Skin of body (tissue), 2 donors: Measurements from ENCODE around the gene PIK3C2A. TPM values are rescaled to one million over a fixed set of nuclear protein-coding genes. Genes with fewer than 3 reads are reported as not detected.
"Not testable (repeated sequence)": the region's sequence is repeated elsewhere in the genome, so short reads cannot be mapped to it uniquely, and the experiment has no call there.

ENCODE experiments used
- DNase-seq: peaks from one replicate; lab custom pipeline; 2025; lab: John Stamatoyannopoulos, UW
- total RNA-seq: library from RNA; depleted of rRNA; stranded (reverse); fragments of >200 nt; gene quantifications from one replicate; pipeline ENCODE4 v1.2.3, GENCODE V29; 2014

The PIK3C2A gene, protein sequence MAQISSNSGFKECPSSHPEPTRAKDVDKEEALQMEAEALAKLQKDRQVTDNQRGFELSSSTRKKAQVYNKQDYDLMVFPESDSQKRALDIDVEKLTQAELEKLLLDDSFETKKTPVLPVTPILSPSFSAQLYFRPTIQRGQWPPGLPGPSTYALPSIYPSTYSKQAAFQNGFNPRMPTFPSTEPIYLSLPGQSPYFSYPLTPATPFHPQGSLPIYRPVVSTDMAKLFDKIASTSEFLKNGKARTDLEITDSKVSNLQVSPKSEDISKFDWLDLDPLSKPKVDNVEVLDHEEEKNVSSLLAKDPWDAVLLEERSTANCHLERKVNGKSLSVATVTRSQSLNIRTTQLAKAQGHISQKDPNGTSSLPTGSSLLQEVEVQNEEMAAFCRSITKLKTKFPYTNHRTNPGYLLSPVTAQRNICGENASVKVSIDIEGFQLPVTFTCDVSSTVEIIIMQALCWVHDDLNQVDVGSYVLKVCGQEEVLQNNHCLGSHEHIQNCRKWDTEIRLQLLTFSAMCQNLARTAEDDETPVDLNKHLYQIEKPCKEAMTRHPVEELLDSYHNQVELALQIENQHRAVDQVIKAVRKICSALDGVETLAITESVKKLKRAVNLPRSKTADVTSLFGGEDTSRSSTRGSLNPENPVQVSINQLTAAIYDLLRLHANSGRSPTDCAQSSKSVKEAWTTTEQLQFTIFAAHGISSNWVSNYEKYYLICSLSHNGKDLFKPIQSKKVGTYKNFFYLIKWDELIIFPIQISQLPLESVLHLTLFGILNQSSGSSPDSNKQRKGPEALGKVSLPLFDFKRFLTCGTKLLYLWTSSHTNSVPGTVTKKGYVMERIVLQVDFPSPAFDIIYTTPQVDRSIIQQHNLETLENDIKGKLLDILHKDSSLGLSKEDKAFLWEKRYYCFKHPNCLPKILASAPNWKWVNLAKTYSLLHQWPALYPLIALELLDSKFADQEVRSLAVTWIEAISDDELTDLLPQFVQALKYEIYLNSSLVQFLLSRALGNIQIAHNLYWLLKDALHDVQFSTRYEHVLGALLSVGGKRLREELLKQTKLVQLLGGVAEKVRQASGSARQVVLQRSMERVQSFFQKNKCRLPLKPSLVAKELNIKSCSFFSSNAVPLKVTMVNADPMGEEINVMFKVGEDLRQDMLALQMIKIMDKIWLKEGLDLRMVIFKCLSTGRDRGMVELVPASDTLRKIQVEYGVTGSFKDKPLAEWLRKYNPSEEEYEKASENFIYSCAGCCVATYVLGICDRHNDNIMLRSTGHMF (N-terminal part only)
- 43.0 TPM for total RNA-seq

DNA sequence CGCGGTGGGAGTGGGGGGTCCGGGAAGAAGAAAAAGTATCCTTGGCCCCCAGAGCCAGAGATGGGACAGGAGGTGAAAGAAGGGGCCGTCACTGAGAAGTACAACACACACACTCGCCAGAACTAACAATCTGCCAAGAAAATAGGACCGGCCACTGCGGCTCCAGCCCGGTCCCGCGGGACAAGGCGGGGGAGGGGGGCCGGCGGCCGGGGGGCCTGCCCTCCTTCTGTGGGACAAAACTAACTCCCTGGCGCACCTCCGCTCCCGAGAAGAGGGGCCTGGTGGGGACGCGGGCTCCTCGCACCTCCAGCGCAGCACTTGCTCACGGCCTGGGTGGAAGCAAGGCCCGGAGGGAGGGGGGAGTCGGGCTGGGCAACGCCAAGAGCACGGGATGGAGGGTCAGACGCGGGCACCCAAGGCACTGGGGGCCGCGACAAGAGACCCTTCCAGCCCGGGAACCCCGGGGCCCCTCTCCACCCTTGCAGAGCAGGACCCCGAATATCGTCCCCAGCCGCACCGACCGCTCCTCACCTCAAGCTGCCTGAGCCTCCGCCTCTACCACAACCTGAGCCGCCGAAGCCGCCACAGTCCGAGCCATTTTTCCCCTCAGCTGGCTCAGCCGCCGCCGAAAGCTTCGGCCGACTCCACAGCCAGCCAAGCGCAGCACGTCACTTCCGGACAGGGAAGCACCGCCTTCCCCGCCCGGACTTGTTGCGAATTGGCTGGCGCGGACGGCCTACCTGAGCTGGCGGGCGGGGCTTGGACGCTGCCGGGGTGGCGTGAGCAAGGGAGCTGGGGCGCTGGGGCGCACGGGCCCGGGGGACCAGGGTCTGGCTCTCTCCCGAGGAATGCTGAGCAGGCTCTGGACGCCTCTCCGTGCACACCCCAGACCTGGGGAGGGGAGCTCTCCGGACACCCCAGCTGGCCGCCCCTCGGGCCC, at the start of gene PIK3C2A:
Gene PIK3C2A (minus strand): TSS at position 670 of the 940 bp plus-strand sequence. CDS start 38,245 bp downstream, outside the sequence.
- DNase-seq = peak; percentile 86

DNA sequence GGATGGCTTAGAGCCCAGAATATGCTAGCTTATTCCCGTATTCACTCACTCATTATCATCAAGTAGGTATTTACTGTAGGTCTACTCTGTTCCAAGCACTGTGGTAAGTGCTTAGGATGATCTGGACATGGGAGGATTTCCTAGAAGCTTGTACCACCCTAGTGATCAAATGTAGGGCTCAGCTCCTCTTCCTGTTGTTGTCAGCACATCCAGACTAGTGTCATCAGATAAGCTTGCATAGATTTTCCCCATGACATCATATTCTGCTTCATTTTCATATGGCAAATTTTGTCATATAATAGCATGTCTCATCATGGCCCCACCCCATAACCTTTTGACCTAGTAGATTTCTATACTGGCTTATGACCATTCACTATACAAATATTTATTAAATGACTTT, 49.4 kb upstream of the PIK3C2A start:
- no peak for DNase-seq

DNA sequence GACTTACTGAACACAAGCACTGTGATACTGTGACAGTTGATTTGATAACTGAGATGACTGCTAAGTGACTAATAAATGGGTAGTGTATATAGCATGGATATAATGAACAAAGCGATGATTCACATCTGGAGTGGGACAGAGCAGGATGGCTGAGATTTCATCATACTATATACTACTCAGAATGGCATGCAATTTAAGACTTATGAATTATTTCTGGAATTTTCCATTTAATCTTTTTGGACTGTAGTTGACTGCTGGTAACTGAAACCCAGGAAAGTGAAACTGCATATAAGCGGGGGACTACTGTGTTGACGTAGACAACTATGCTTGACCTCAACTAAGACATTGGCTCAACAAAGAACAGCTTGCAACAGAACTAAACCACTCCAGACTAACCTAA, 48.7 kb upstream of the PIK3C2A start:
- DNase-seq = peak; percentile 61

DNA sequence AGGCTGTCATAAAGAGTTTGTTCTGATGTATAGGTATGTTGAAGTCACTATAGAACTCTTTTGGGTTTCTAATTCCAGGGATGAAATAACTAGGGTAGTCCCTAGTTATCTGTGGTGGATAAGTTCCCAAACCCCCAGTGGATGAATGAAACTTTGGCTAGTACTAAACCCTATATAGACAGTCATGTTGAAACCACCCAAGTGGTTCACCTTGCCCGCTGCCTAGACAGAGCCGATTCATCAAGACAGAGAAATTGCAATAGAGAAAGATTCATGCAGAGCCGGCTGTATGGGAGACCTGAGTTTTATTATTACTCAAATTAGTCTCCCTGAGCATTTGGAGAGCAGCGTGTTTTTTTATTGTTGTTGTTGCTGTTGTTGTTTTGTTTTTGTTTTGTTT, 44.9 kb upstream of the PIK3C2A start:
- DNase-seq = no peak

DNA sequence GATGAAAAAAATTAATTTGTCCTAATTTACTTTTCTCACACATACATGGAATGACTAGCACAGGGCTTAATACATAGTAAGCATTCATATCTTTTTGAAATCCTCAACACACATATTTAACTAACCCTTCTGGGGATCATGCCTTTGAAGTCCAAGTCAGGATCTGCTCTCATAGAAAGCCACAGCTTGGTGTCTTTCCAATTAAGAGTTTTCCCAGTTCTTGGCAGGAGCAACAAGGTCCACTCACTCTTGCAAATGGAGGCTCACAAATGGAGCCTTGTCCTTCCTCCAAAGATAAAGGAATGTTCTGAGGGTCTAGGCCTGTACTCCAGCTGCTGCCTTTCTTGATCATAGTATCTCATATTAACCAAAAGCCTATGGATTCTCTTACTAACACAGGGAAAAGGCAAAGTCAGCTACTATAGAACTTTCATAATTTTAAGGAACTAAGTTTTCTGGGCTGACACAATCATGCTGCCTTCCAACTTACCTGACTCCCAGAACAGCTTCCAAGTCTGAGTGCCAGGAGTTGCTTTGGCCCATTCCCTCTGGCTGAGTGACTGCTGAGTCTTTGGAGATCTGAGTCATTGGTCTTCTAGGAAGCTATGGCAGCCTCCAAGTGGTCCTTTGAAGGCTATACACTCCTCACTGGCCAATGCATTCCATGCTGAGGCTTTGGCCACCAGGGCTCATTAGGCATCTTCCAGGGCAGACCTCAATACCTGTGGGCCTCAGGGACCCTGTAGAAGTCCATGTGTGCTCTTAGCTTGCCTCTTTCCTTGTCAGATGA, 43.0 kb upstream of the PIK3C2A start:
- no peak for DNase-seq

DNA sequence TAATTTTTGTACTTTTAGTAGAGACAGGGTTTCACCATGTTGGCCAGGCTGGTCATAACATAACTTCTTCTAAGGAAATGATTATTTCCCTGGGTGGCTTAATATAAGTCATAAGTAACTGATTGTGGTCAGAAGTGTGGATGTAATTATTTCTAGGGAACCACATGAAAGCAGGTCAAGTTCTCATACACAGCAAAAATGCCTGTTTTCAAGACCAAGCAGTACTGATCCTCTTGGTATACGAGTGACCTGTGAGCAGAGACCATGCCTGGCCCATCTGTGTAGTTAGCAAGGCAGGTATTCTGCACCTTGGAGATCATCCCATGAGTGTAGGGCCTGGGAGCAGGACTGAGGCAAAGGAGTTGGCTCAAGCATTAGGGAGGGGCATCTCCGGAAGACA, 36.3 kb upstream of the PIK3C2A start:
- no peak for DNase-seq

DNA sequence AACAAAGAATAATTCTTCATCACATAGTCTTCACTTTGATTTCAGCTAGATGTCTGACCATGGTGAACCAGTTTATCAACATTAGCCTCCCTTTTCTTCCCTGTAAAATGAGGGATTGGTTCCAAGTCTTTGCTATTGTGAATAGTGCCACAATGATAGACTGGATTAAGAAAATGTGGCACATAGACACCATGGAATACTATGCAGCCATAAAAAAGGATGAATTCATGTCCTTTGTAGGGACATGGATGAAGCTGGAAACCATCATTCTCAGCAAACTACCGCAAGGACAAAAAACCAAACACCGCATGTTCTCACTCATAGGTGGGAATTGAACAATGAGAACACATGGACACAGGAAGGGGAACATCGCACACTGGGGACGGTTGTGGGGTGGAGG, 35.2 kb upstream of the PIK3C2A start:
- DNase-seq = not testable (repeated sequence)

DNA sequence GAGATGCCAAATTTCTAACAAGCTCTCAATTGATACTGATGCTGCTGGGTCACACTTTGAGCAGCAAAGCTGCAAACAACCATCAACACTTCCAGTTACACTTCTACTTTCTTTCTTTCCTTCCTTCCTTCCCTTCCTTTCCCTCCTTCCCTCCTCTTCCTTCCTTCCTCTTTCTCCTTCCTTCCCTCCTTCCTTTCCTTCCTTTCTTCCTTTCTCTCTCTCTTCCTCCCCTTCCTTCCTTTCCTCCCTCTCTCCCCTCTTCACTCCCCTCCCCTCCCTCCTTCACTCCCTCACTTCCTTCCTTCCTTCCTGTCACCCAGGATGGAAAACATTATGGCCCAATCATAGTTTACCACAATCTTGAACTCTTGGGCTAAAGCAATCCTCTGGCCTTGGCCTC, 33.0 kb upstream of the PIK3C2A start:
- DNase-seq = no peak

DNA sequence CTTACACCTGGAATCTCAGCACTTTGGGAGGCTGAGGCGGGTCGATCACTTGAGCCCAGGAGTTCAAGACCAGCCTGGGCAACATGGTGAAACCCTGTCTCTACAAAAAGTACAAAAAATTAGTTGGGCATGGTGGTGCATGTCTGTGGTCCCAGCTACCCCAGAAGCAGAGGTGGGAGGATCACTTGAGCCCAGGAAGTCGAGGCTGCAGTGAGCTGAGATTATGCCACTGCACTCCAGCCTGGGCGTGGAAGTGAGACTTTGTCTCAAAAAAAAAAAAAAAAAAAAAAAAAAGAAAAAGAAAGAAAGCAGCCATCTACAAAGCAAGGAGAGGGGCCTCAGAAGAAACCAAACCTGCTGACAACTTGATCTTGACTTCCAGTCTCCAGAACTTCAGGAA, 32.1 kb upstream of the PIK3C2A start:
- DNase-seq = not testable (repeated sequence)

DNA sequence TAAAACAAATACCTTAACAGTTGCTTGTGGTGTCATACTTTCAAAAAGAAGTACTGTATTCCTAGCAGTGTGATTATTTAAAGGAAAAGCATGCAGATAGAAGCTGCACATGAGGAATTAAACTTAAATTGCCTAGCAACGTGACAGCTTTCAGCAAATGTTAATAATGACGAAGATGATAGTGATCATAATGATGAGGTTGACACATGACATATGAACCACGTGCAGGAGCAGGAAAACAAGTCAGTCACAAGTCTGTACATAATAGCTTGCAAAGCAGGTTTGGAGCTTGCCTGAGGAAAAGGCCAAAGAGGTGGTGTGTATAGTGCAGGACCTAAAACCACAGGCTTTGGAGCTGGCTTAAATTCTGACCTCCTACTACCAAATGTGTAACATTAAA, 30.6 kb upstream of the PIK3C2A start:
- DNase-seq = no peak

DNA sequence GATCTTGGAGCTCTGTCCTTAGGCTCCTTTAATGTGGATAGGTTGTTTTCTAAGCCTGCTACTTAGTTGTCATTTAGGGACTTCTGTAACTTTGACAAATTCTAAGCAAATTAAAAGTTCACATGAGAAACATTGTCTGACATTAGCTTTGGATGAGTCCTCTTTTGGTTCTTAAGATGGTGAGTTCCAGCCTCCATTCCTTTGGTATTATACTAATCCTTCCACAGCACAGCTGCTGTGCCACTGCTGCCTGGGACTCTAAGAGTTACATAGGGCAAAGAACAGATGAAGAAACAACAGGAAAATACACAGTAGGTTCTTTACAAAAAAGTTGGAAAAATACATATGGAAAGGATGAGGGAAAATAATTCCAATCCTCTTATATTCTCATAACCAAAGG, 25.3 kb upstream of the PIK3C2A start:
- DNase-seq = no peak

DNA sequence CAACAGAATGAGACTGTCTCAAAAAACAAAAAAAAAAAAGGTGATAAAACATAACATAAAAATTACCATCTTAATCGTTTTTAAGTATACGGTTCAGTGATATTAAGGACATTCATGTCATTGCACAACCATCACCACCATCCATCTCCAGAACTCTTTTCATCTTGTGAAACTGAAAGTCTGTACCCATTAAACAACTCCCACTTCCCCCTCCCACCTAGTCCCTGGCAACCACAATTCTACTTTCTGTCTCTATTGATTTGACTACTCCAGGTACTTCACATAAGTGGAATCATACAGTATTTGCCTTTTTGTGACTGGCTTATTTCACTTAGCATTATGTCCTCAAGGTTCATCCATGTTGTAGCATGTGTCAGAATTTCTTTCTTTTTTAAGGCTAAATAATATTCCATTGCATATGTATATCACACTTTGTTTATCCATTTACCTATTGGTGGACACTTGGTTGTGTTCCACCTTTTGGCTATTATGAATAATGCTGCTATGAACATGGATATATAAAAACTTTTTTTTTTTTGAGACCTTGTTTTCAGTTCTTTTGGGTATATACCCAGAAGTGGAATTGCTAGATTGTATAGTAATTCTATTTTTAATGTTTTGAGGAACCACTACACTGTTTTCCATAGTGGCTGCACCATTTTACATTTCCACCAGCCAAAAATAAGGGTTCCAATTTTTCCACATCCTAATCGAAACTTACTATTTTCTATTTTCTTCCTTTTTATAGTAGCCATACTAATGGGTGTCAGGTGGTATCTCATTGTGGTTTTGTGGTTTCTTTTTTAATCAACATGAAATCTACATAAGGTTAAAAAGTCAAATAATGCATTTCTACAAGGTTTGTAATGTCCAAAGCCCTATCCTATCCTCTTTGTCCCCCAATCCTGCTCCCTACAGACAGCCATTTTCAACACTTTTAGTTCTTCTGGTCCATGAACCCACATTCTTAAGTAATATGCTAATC, 23.4 kb upstream of the PIK3C2A start:
- no peak for DNase-seq

DNA sequence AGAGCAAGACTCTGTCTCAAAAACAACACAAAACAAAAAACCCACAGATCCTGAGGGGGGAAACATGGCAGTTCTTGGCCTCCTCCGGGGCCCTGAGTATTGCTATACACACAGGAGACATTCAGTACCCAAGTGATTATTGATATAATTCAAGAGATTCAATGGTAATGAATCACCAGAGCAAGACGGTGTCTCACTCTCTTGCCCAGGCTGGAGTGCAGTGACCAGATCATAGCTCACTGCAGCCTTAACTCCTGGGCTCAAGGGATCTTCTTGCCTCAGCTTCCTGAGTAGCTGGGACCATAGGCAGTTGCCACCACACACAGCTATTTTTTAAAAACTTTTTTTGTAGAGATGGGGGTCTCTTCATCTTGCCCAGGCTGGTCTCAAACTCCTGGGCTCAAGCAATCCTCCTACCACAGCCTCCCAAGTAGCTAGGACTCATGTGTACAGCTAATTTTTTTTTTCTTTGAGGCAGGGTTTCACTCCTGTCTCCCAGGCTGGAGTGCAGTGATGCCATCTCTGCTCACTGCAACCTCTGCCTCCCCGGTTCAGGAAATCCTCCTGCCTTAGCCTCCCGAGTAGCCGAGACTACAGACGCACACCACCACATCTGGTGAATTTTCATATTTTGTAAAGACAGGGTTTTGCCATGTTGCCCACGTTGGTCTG, 21.8 kb upstream of the PIK3C2A start:
- no peak for DNase-seq

DNA sequence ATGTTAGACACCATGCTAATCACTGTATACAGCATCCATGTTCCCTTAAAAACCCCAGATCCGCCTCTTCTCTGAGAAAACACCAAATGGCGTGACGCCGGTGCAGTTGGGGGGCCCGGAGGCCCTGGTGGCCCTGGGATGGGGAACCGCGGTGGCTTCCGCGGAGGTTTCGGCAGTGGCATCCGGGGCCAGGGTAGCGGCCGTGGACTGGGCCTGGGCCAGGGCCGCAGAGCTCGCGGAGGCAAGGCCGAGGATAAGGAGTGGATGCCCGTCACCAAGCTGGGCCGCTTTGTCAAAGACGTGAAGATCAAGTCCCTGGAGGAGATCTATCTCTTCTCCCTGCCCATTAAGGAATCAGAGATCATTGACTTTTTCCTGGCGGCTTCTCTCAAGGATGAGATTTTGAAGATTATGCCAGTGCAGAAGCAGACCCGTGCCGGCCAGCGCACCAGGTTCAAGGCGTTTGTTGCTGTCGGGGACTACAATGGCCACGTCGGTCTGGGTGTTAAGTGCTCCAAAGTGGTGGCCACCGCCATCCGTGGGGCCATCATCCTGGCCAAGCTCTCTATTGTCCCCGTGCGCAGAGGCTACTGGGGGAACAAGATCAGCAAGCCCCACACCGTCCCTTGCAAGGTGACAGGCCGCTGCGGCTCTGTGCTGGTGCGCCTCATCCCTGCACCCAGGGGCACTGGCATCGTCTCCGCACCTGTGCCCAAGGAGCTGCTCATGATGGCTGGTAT, 20.6 kb upstream of the PIK3C2A start:
- not testable (repeated sequence) for DNase-seq

DNA sequence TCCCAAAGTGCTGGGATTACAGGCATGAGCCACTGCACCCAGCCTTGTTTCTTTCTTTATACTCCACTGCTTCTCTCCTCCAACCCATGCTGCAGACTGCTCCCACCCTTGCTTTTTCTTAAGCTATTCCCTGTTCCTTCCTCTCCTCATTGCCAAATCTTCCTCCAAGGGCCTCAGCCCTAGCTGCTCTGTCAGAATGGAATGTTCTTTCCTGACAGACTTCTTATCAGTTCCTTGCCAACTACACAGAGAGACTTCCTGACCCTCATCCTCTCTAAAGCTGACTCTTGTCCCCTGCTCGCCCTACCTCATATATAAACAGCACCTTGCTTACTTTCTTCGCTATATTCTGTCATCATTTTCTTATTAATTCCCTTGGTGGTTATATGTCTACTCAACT, 16.9 kb upstream of the PIK3C2A start:
- no peak for DNase-seq

DNA sequence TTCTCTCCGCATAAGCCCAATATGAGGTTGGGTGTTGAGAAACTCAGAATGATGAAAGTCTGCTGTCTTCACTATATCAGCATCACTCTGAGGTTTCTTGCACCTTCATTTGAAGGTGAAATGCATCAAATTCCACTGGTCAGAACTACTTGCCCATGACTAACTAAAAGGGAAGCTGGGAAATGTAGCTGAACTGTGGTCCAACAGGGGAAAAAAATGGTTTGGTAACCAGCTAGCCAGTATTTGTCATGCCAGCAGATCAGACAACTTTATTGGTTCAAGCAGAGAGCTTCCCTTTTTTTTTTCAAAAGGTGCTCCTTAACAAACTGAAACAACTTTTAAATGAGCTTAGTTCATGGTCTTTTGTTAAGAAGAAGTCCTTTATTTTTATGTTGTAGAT, 14.2 kb upstream of the PIK3C2A start:
- no peak for DNase-seq

DNA sequence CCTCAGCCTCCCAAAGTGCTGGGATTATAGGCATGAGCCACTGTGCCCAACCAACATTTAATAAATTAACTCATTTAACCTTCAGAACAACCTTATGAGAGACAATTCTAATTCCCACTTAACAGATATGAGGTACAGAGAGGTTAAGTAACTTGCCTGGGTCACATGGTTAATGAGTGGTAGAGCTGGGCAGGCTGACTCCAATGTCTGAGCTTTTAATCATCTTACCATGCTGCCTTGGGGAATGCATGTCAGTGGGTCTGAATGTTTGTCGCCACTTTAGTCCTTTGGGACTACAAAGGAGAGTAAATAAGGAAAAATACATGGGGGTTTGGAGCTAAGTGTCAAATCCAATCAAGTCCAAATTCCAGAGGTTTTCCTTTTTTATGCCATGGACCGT, 11.2 kb upstream of the PIK3C2A start:
- DNase-seq = no peak
